CD14-positive monocyte (primary cell): ENCODE results near the gene COL19A1. TPM values are rescaled to one million over a fixed set of nuclear protein-coding genes. Genes with fewer than 3 reads are reported as not detected.

Experiments
- DNase-seq, 3 donors: peaks; one replicate each; pipeline ENCODE4 v3.0.0-alpha.2; 2011 to 2022
- H2AFZ ChIP-seq: 2 replicates; pipeline ENCODE4 v1.6.0; 2012; ENCODE audit warnings: mild to moderate bottlenecking, low read depth, low read length, inconsistent platforms; ENCODE audit not compliant: insufficient read depth, poor library complexity, severe bottlenecking
- H3K27ac ChIP-seq, 2 donors: 1 replicate in 1 of 2; 2 replicates in 1 of 2; pipeline ENCODE4 v1.5.1; 2012 to 2013; ENCODE audit warnings: low read length in 2 of 2, control low read depth in 1 of 2, inconsistent platforms in 1 of 2, low read depth in 1 of 2, mild to moderate bottlenecking in 1 of 2
- H3K27me3 ChIP-seq, 2 donors: one replicate each; pipeline versions ENCODE4 v1.6.0 to v1.6.1; 2011 to 2013; ENCODE audit warnings: low read length in 2 of 2; ENCODE audit not compliant: control insufficient read depth in 2 of 2, insufficient read depth in 2 of 2
- H3K36me3 ChIP-seq, 2 donors: replicated peaks in 1 of 2; 1 replicate in 1 of 2; 2 replicates in 1 of 2; pipeline versions ENCODE4 v1.5.1 to v1.6.1; 2012 to 2013; ENCODE audit warnings: low read length in 2 of 2, control low read depth in 1 of 2, inconsistent platforms in 1 of 2, mild to moderate bottlenecking in 1 of 2; ENCODE audit not compliant: insufficient read depth in 2 of 2, control insufficient read depth in 1 of 2
- H3K4me1 ChIP-seq, 2 donors: 1 replicate in 1 of 2; 2 replicates in 1 of 2; pipeline versions ENCODE4 v1.5.1 to v1.6.1; 2012 to 2013; ENCODE audit warnings: low read length in 2 of 2, control low read depth in 1 of 2, inconsistent platforms in 1 of 2, mild to moderate bottlenecking in 1 of 2, moderate library complexity in 1 of 2; ENCODE audit not compliant: insufficient read depth in 2 of 2, control insufficient read depth in 1 of 2
- H3K4me2 ChIP-seq: replicated peaks from 2 replicates; pipeline ENCODE3; 2012; ENCODE audit warnings: low read length, moderate library complexity, mild to moderate bottlenecking; ENCODE audit not compliant: poor library complexity, severe bottlenecking; ENCODE audit errors: extremely low read depth
- H3K4me3 ChIP-seq, 3 experiments: fragments of 200-600 bp in 1 of 3; sonication (generic) in 1 of 3; replicated peaks in 1 of 3; 1 replicate in 2 of 3; 2 replicates in 1 of 3; pipeline ENCODE4 v1.5.1; 2011 to 2013; ENCODE audit warnings: low read length in 3 of 3, mild to moderate bottlenecking in 3 of 3, control low read depth in 2 of 3, low read depth in 2 of 3, inconsistent platforms in 1 of 3, moderate library complexity in 1 of 3
- H3K79me2 ChIP-seq: 2 replicates; pipeline ENCODE4 v1.6.0; 2012; ENCODE audit warnings: mild to moderate bottlenecking, control low read depth, inconsistent platforms, low read length, moderate library complexity; ENCODE audit not compliant: insufficient read depth
- H3K9ac ChIP-seq: 2 replicates; pipeline ENCODE4 v1.6.0; 2017; ENCODE audit warnings: low read length, mild to moderate bottlenecking; ENCODE audit not compliant: insufficient read depth, poor library complexity, severe bottlenecking
- H3K9me3 ChIP-seq, 2 donors: replicated peaks in 1 of 2; 1 replicate in 1 of 2; 2 replicates in 1 of 2; pipeline versions ENCODE4 v1.5.1 to v1.6.1; 2012 to 2013; ENCODE audit warnings: low read length in 2 of 2, control low read depth in 1 of 2; ENCODE audit not compliant: control insufficient read depth in 1 of 2, insufficient read depth in 1 of 2
- H4K20me1 ChIP-seq: 2 replicates; pipeline ENCODE4 v1.6.0; 2012; ENCODE audit warnings: mild to moderate bottlenecking, low read length, control low read depth, moderate library complexity; ENCODE audit not compliant: insufficient read depth
- H3K27ac Mint-ChIP-seq, 7 donors: one replicate each; pipeline ENCODE4 v1.8.0; 2020; ENCODE audit warnings: mild to moderate bottlenecking in 7 of 7, mixed read lengths in 7 of 7, moderate library complexity in 6 of 7, inconsistent platforms in 2 of 7
- H3K27me3 Mint-ChIP-seq, 3 donors: one replicate each; pipeline ENCODE4 v1.8.0; 2021 to 2022; ENCODE audit warnings: low read depth in 3 of 3, mild to moderate bottlenecking in 3 of 3, mixed read lengths in 3 of 3, moderate library complexity in 3 of 3, inconsistent platforms in 1 of 3
- H3K36me3 Mint-ChIP-seq, 2 donors: one replicate each; pipeline ENCODE4 v1.8.0; 2020; ENCODE audit warnings: mixed read lengths in 2 of 2, inconsistent platforms in 1 of 2, mild to moderate bottlenecking in 1 of 2
- H3K4me1 Mint-ChIP-seq: one replicate; pipeline ENCODE4 v1.8.0; 2020; ENCODE audit warnings: mild to moderate bottlenecking, mixed read lengths
- H3K4me3 Mint-ChIP-seq, 2 donors: one replicate each; pipeline ENCODE4 v1.8.0; 2020; ENCODE audit warnings: mild to moderate bottlenecking in 2 of 2, mixed read lengths in 2 of 2, moderate library complexity in 1 of 2
- H3K9me3 Mint-ChIP-seq, 7 donors: one replicate each; pipeline ENCODE4 v1.8.0; 2020 to 2022; ENCODE audit warnings: mixed read lengths in 7 of 7, mild to moderate bottlenecking in 6 of 7, moderate library complexity in 6 of 7, inconsistent platforms in 2 of 7
- CTCF ChIP-seq: fragments of 200-600 bp; IDR thresholded peaks from one replicate; pipeline ENCODE4 v1.8.0; 2022; ENCODE audit warnings: antibody characterized with exemption, mild to moderate bottlenecking
- WGBS: methylation state at CpG from one replicate; pipeline ENCODE4 v1.1.5; 2013; ENCODE audit warnings: missing lambda C conversion rate; ENCODE audit not compliant: insufficient coverage; 5-methylcytosine and 5-hydroxymethylcytosine counted together
- intact Hi-C, 2 donors: fragments of 100-400 bp; cut with micrococcal nuclease; formaldehyde crosslinking; loops; one replicate each; pipeline versions ENCODE4 v1.15.0 to v1.15.1; 2023
- polyA plus RNA-seq, 3 donors: library from polyadenylated mRNA; depleted of rRNA in 1 of 3; unstranded in 2 of 3; stranded (reverse) in 1 of 3; fragments of 300-500 nt in 2 of 3; fragments of >200 nt in 1 of 3; fragmentation: Illumina TruSeq in 2 of 3; gene quantifications; 1 replicate in 2 of 3; 2 replicates in 1 of 3; pipeline ENCODE4 v1.2.3, GENCODE V29; 2012 to 2021

The COL19A1 gene
- polyA plus RNA-seq, 3 donors = not detected

- Mint-ChIP-seq H3K27ac (no peak overlapping the region), H3K4me1 (no peaks in the 10 kb centered on the region), H3K36me3 (no peaks in the 10 kb centered on the region), H3K27me3 (peaks cover 1 to 3% (median 2%) of the 10 kb centered on the region in 3 donors), H3K9me3 (no peaks in the 10 kb centered on the region), H3K4me3 (no peak overlapping the region)
- Histone ChIP-seq H3K4me1 (no peaks in the 10 kb centered on the region), H3K36me3 (no peaks in the 10 kb centered on the region), H4K20me1 (no peaks in the 10 kb centered on the region), H3K4me2 (no peak overlapping the region), H3K9ac (no peak overlapping the region), H3K27me3 (no peaks in the 10 kb centered on the region), H3K27ac (no peak overlapping the region), H3K9me3 (no peaks in the 10 kb centered on the region), H3K79me2 (no peaks in the 10 kb centered on the region), H2AFZ (no peak overlapping the region), H3K4me3 (no peak overlapping the region)
- intact Hi-C loops = no loop called here
- no CpG with 5 or more reads among the region's 4 CpGs for WGBS
- peak in 1 of 3 donors; percentile 4 for DNase-seq
- peak; percentile 81 for TF ChIP-seq CTCF
These were observed 354.8 kb downstream of the COL19A1 start for GRCh38 chr6:70221025-70221714.

DNA sequence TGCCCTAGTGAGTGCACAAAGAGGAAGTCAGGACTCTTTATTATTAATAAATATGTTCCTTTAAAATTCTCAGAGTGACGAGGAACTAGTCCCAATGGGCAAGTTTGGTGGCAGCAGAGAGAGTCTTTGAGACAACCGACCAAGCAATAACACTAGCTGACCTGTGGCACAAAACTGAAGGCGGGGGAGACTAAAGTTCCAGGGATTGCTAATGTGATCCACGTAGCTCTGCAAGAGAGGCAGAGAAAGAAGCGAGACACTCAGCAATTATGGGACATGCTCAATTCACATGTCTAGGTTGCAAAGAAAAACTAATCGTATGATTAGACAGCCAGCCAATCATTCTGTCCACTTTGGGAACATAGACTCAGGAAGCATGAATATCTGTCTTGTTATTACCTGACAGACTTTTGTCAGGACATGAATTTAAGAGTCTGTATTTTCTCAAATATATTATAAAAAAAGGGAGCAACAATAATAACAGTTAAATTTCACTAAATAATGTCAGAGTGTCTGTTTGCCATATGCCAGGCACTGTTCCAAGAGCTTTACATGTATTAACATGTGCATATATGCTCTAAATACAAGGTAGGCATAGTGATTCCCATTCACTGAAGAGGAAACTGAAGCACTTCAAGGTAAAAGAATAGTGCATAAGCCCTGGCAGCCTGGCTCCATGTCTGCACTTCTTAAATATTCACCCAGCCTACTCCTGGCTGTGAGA, 355.5 kb downstream of the COL19A1 start:
- H3K27ac Mint-ChIP-seq = no peak overlapping the region
- Histone ChIP-seq H3K27ac (no peak overlapping the region), H3K4me2 (no peak overlapping the region), H4K20me1 (no peaks in the 10 kb centered on the region), H3K4me3 (no peak overlapping the region), H3K79me2 (no peaks in the 10 kb centered on the region), H3K36me3 (no peaks in the 10 kb centered on the region), H3K9me3 (no peaks in the 10 kb centered on the region), H3K4me1 (no peaks in the 10 kb centered on the region), H3K9ac (no peak overlapping the region), H2AFZ (no peak overlapping the region), H3K27me3 (no peaks in the 10 kb centered on the region)
- H3K36me3 Mint-ChIP-seq = no peaks in the 10 kb centered on the region
- no peaks in the 10 kb centered on the region for H3K9me3 Mint-ChIP-seq
- H3K4me3 Mint-ChIP-seq = no peak overlapping the region
- WGBS = 63% methylated on average over 3 of the region's 6 CpGs
- DNase-seq = no peak
- no peak for TF ChIP-seq CTCF
- H3K4me1 Mint-ChIP-seq = no peaks in the 10 kb centered on the region
- intact Hi-C loops = no loop called here
- H3K27me3 Mint-ChIP-seq = peaks cover 1 to 3% (median 2%) of the 10 kb centered on the region in 3 donors
